Embryonic facial prominence (tissue), 1 donor: ENCODE measurements around the gene TBC1D25.

Experiments
- DNase-seq: peaks from one replicate; pipeline ENCODE4 v3.0.0-alpha.2; 2016; ENCODE audit errors: extremely low spot score

Gene TBC1D25

GRCh38 chrX:48539345-48540027 lies at the start of gene TBC1D25:
TSS of gene TBC1D25 (plus strand) at chrX:48539714. CDS start at chrX:48539798, 84 bp downstream.
- peak; percentile 78 for DNase-seq

GRCh38 chrX:48489892-48490291 lies 49.6 kb upstream of the TBC1D25 start:
- no peak for DNase-seq

- DNase-seq, result no peak
These were observed 48.9 kb upstream of the TBC1D25 start for GRCh38 chrX:48490661-48491060.

GRCh38 chrX:48491809-48492208 lies 47.7 kb upstream of the TBC1D25 start:
- DNase-seq, result no peak

- DNase-seq, result no peak
These were observed 47.1 kb upstream of the TBC1D25 start for GRCh38 chrX:48492293-48492910.

GRCh38 chrX:48493890-48494364 lies 45.6 kb upstream of the TBC1D25 start:
- DNase-seq, result no peak

GRCh38 chrX:48496660-48497059 lies 42.9 kb upstream of the TBC1D25 start:
- no peak for DNase-seq

- no peak for DNase-seq
These were observed 41.6 kb upstream of the TBC1D25 start for GRCh38 chrX:48497871-48498270.

- DNase-seq, result no peak
These were observed 41.1 kb upstream of the TBC1D25 start for GRCh38 chrX:48498374-48498809.

- DNase-seq, result no peak
These were observed 35.3 kb upstream of the TBC1D25 start for GRCh38 chrX:48504261-48504660.

GRCh38 chrX:48505481-48505880 lies 34.0 kb upstream of the TBC1D25 start:
- DNase-seq, result no peak

GRCh38 chrX:48507246-48507645 lies 32.3 kb upstream of the TBC1D25 start:
- no peak for DNase-seq

- DNase-seq, result no peak
These were observed 30.9 kb upstream of the TBC1D25 start, which contains the start of gene PORCN for GRCh38 chrX:48508400-48509244. TSS of gene PORCN (plus strand) at chrX:48508992. CDS start at chrX:48509821, 829 bp downstream.

- no peak for DNase-seq
These were observed 30.3 kb upstream of the TBC1D25 start for GRCh38 chrX:48509245-48509590.

GRCh38 chrX:48509619-48510018 lies 29.9 kb upstream of the TBC1D25 start:
- no peak for DNase-seq

GRCh38 chrX:48511560-48511959 lies 28.0 kb upstream of the TBC1D25 start:
- DNase-seq, result no peak

- no peak for DNase-seq
These were observed 27.1 kb upstream of the TBC1D25 start for GRCh38 chrX:48512371-48512935.

GRCh38 chrX:48513670-48514069 lies 25.8 kb upstream of the TBC1D25 start:
- DNase-seq, result no peak

- no peak for DNase-seq
These were observed 25.2 kb upstream of the TBC1D25 start for GRCh38 chrX:48514126-48514806.

GRCh38 chrX:48514868-48515460 lies 24.6 kb upstream of the TBC1D25 start:
- DNase-seq, result no peak

GRCh38 chrX:48515842-48516241 lies 23.7 kb upstream of the TBC1D25 start:
- DNase-seq, result no peak
